Loucy (cell line): ENCODE measurements around the gene SCN4A.
"Not testable (repeated sequence)": the region's sequence is repeated elsewhere in the genome, so short reads cannot be mapped to it uniquely, and the experiment has no call there.

Experiments used
- EZH2phosphoT487 ChIP-seq: fragments of 200-600 bp; IDR thresholded peaks from 2 replicates; pipeline ENCODE4 v1.6.1; 2018; ENCODE audit warnings: antibody characterized with exemption, mild to moderate bottlenecking, moderate library complexity, borderline replicate concordance
- TF ChIP-seq, protein P1 (sequence below): fragments of 200-600 bp; sonication (generic); conservative IDR thresholded peaks from 2 replicates; pipeline ENCODE4 v1.5.1; 2014; ENCODE audit warnings: mild to moderate bottlenecking, antibody characterized with exemption, low read length

DNA sequence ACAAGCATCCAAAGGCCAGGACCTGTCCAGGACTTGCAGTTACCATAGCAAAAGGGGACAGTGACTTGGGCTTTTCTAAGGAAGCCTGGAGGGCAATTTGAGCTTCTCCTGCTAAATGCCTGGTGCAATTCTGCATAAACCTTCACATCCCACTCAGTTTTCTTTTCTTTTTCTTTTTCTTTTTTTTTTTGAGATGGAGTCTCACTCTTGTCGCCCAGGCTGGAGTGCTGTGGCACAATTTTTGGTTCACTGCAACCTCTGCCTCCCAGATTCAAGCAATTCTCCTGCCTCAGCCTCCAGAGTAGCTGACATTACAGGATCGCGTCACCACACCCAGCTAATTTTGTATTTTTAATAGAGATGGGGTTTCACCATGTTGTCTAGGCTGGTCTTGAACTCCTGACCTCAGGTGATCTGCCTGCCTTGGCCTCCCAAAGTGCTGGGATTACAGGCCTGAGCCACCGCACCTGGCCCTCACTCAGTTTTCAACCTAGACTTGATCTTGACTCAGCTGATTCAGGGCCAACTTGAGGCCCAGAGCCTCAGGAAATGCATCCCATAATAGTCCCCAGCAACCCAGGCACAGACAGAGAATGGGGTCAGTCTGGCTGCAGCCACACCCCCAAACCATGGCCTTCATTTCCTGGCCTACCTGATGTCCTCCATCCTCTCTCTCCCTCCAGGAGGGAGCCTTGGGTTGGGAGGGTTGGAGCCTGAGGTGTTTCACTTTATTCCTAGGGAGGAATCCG, 34.5 kb upstream of the SCN4A start:
- TF ChIP-seq EZH2phosphoT487: not testable (repeated sequence)
- TF ChIP-seq, protein P1, sequence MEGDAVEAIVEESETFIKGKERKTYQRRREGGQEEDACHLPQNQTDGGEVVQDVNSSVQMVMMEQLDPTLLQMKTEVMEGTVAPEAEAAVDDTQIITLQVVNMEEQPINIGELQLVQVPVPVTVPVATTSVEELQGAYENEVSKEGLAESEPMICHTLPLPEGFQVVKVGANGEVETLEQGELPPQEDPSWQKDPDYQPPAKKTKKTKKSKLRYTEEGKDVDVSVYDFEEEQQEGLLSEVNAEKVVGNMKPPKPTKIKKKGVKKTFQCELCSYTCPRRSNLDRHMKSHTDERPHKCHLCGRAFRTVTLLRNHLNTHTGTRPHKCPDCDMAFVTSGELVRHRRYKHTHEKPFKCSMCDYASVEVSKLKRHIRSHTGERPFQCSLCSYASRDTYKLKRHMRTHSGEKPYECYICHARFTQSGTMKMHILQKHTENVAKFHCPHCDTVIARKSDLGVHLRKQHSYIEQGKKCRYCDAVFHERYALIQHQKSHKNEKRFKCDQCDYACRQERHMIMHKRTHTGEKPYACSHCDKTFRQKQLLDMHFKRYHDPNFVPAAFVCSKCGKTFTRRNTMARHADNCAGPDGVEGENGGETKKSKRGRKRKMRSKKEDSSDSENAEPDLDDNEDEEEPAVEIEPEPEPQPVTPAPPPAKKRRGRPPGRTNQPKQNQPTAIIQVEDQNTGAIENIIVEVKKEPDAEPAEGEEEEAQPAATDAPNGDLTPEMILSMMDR: not testable (repeated sequence)
